ENCODE measurements around the gene ODAD2. TPM values are rescaled to one million over a fixed set of nuclear protein-coding genes. Genes with fewer than 3 reads are reported as not detected.

ODAD2 gene
- total and polyA plus RNA-seq, 2 donors from 2014 or later: 0.28 to 0.44 TPM

DNA sequence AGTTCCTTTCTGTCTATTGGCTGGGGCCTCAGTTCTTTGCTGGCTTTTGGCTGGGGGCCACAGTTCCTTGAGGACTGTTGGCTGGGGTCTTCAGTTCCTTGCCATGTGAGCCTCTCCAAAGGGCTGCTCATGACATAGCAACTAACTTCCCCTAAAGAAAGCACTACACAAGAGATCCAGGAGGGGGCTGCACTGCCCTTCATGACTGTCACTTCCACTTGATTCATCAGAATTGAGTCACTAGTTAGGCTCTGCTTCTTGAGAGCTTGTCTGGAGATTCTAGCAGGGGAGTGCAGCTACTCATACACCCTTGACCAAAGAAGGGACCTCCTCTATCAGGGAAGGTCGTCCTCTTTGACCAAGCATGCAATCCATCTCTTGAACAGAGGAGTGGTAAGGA lies 215.2 kb downstream of the ODAD2 start:
- TF ChIP-seq, protein P1, sequence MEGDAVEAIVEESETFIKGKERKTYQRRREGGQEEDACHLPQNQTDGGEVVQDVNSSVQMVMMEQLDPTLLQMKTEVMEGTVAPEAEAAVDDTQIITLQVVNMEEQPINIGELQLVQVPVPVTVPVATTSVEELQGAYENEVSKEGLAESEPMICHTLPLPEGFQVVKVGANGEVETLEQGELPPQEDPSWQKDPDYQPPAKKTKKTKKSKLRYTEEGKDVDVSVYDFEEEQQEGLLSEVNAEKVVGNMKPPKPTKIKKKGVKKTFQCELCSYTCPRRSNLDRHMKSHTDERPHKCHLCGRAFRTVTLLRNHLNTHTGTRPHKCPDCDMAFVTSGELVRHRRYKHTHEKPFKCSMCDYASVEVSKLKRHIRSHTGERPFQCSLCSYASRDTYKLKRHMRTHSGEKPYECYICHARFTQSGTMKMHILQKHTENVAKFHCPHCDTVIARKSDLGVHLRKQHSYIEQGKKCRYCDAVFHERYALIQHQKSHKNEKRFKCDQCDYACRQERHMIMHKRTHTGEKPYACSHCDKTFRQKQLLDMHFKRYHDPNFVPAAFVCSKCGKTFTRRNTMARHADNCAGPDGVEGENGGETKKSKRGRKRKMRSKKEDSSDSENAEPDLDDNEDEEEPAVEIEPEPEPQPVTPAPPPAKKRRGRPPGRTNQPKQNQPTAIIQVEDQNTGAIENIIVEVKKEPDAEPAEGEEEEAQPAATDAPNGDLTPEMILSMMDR (IDR thresholded peaks at IDR 0.05; ENCODE audit: borderline replicate concordance, extremely low read depth, insufficient read depth): no peak
- DNase-seq (peak in 2 of 5 donors; percentile 3 to 13), FAIRE-seq (no peak)
- no peaks in the 10 kb centered on the region for H3K4me1 ChIP-seq (ENCODE audit: control insufficient read depth in 2 of 3, insufficient read depth in 2 of 3, low read depth in 1 of 3, low read length in 3 of 3)
- no peaks in the 10 kb centered on the region for H3K27me3 ChIP-seq (ENCODE audit: control insufficient read depth, insufficient read depth, low read length)
- H3K27ac ChIP-seq (ENCODE audit: low read depth in 2 of 2, low read length in 2 of 2): no peak overlapping the region
- no peaks in the 10 kb centered on the region for H3K36me3 ChIP-seq (ENCODE audit: control insufficient read depth in 2 of 3, insufficient read depth in 3 of 3, low read length in 3 of 3)
- no peak overlapping the region for H3K4me3 ChIP-seq (ENCODE audit: low read length in 3 of 3)
- no peaks in the 10 kb centered on the region for H3K9me3 ChIP-seq (ENCODE audit: control insufficient read depth in 2 of 3, insufficient read depth in 1 of 3, low read length in 3 of 3)
- H3K9ac ChIP-seq (ENCODE audit: low read length in 3 of 3): no peak overlapping the region
- intact Hi-C loops (cut with DNase I): no loop called here

DNA sequence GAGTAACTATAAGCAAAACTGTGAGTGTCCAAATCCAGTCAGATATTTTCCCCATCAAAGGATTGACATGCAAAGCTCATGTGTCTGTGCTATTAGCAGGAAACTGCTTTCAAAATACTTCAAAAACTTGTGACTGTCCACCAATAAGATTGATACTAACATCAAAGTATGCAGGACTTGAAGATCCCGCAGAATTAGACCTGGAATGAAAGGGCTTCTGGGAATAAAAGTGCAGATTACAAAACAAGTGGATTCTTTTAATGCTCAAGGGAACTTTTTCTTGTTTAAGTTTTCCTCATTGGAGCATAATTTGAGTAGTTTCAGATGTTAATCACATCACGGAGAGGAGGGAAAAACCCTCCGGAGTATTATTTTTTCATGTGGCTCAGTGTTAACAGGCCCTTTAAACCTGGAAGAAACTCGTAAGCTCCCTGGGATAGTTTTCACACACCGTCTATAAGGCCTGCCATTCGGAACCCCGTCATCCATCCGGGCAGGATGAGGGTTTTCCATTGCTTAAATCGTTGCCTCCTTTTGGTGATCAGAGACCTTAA lies 219.3 kb downstream of the ODAD2 start:
- intact Hi-C loops (cut with DNase I): no loop called here
- FAIRE-seq: no peak

DNA sequence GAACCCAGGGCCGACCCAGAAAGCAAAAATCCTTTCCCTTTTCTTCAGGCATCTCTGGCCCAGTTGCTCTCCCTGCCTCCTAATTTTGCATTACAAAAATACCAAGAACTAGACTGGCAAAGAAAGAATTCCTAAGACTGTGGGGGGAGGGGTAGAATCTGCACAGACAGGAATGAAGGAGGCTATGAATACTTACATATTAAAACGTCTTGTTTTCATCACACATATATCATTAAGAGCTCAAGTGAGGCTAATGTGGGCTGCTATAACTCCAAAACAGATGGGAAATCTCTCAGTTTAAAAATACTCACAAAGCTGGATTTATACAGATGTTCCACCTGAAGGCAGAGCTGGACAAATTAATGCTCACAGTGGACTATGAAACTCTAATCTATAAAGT lies 224.0 kb downstream of the ODAD2 start:
- TF ChIP-seq, protein P1 (IDR thresholded peaks at IDR 0.05; ENCODE audit: borderline replicate concordance, extremely low read depth, insufficient read depth): no peak
- H3K27me3 ChIP-seq (ENCODE audit: control insufficient read depth, insufficient read depth, low read length): no peaks in the 10 kb centered on the region
- no peaks in the 10 kb centered on the region for H3K36me3 ChIP-seq (ENCODE audit: control insufficient read depth in 2 of 3, insufficient read depth in 3 of 3, low read length in 3 of 3)
- FAIRE-seq: no peak
- no peak overlapping the region for H3K4me3 ChIP-seq (ENCODE audit: low read length in 3 of 3)
- no peaks in the 10 kb centered on the region for H3K9me3 ChIP-seq (ENCODE audit: control insufficient read depth in 2 of 3, insufficient read depth in 1 of 3, low read length in 3 of 3)
- no peak overlapping the region for H3K27ac ChIP-seq (ENCODE audit: low read depth in 2 of 2, low read length in 2 of 2)
- H3K4me1 ChIP-seq (ENCODE audit: control insufficient read depth in 2 of 3, insufficient read depth in 2 of 3, low read depth in 1 of 3, low read length in 3 of 3): no peaks in the 10 kb centered on the region
- DNase-seq: peak in 1 of 5 donors; percentile 9
- H3K9ac ChIP-seq (ENCODE audit: low read length in 3 of 3): no peak overlapping the region
- intact Hi-C loops (cut with DNase I): no loop called here

More for the DNA sequence above, 219.3 kb downstream of the ODAD2 start:
- no peaks in the 10 kb centered on the region for H3K27me3 ChIP-seq (ENCODE audit: control insufficient read depth, insufficient read depth, low read length)
- H3K9me3 ChIP-seq (ENCODE audit: control insufficient read depth in 2 of 3, insufficient read depth in 1 of 3, low read length in 3 of 3): no peaks in the 10 kb centered on the region
- DNase-seq: no peak
- TF ChIP-seq, protein P1 (IDR thresholded peaks at IDR 0.05; ENCODE audit: borderline replicate concordance, extremely low read depth, insufficient read depth): no peak
- H3K9ac ChIP-seq (ENCODE audit: low read length in 3 of 3): no peak overlapping the region
- no peak overlapping the region for H3K4me3 ChIP-seq (ENCODE audit: low read length in 3 of 3)
- no peak overlapping the region for H3K27ac ChIP-seq (ENCODE audit: low read depth in 2 of 2, low read length in 2 of 2)
- H3K36me3 ChIP-seq (ENCODE audit: control insufficient read depth in 2 of 3, insufficient read depth in 3 of 3, low read length in 3 of 3): no peaks in the 10 kb centered on the region
- no peaks in the 10 kb centered on the region for H3K4me1 ChIP-seq (ENCODE audit: control insufficient read depth in 2 of 3, insufficient read depth in 2 of 3, low read depth in 1 of 3, low read length in 3 of 3)

DNA sequence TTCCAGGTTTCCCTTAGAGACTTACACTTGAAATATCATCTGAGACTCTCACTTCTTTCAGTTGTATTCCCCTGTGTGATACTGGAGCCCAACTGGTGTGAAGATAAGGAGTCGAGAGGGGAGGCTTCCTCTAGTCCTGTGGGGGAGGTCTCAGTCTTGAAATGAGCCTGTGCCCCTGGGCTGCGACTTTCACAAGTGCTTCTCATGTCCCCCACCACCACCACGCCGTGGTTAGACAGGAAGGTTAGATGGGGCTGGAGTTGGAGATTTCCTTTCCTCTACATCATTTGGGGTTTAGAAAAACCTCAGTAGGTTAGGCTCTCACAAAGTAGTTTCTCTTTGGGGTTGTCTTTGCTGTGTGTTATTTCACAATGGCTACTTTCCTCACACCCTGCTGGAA lies 227.6 kb downstream of the ODAD2 start:
- TF ChIP-seq, protein P1 (IDR thresholded peaks at IDR 0.05; ENCODE audit: borderline replicate concordance, extremely low read depth, insufficient read depth): no peak

More for the DNA sequence above, 227.6 kb downstream of the ODAD2 start:
- Histone ChIP-seq H3K4me1 (ENCODE audit: control insufficient read depth in 2 of 3, insufficient read depth in 2 of 3, low read depth in 1 of 3, low read length in 3 of 3) (no peaks in the 10 kb centered on the region), H3K27me3 (ENCODE audit: control insufficient read depth, insufficient read depth, low read length) (no peaks in the 10 kb centered on the region), H3K9me3 (ENCODE audit: control insufficient read depth in 2 of 3, insufficient read depth in 1 of 3, low read length in 3 of 3) (no peaks in the 10 kb centered on the region), H3K9ac (ENCODE audit: low read length in 3 of 3) (no peak overlapping the region), H3K4me3 (ENCODE audit: low read length in 3 of 3) (no peak overlapping the region), H3K27ac (ENCODE audit: low read depth in 2 of 2, low read length in 2 of 2) (no peak overlapping the region), H3K36me3 (ENCODE audit: control insufficient read depth in 2 of 3, insufficient read depth in 3 of 3, low read length in 3 of 3) (no peaks in the 10 kb centered on the region)
- intact Hi-C loops (cut with DNase I): no loop called here
- DNase-seq: no peak
- FAIRE-seq: no peak

Data from kidney (tissue), 14 donors.